Vagina (tissue), 2 donors: ENCODE results near the gene ARID4B. TPM values are rescaled to one million over a fixed set of nuclear protein-coding genes. Genes with fewer than 3 reads are reported as not detected.
"Not testable (repeated sequence)": the region's sequence is repeated elsewhere in the genome, so short reads cannot be mapped to it uniquely, and the experiment has no call there.

Experiments used
- DNase-seq, 2 donors: peaks; one replicate each; pipeline ENCODE4 v3.0.0-alpha.2; 2017; ENCODE audit errors: extremely low spot score in 2 of 2
- H3K27ac ChIP-seq: fragments of 200-600 bp; sonication (generic); one replicate; pipeline ENCODE4 v1.5.1; 2019
- H3K27me3 ChIP-seq: fragments of 200-600 bp; sonication (generic); one replicate; pipeline ENCODE4 v1.5.1; 2019
- H3K36me3 ChIP-seq, 2 donors: fragments of 200-600 bp; sonication (generic); one replicate each; pipeline ENCODE4 v1.5.1; 2017 to 2019
- H3K4me1 ChIP-seq: fragments of 200-600 bp; sonication (generic); one replicate; pipeline ENCODE4 v1.5.1; 2019
- H3K4me3 ChIP-seq, 2 donors: fragments of 200-600 bp; sonication (generic); 1 replicate in 1 of 2; 2 replicates in 1 of 2; pipeline ENCODE4 v1.5.1; 2016 to 2019
- H3K9me3 ChIP-seq: fragments of 200-600 bp; sonication (generic); one replicate; pipeline ENCODE4 v1.5.1; 2019
- POLR2A ChIP-seq, 2 donors: fragments of 450-650 bp; IDR thresholded peaks; one replicate each; pipeline ENCODE4 v1.6.1; 2017; ENCODE audit warnings: antibody characterized with exemption in 2 of 2, mild to moderate bottlenecking in 2 of 2, moderate library complexity in 2 of 2
- POLR2AphosphoS5 ChIP-seq, 2 donors: sonication (generic); formaldehyde crosslinking; IDR thresholded peaks; one replicate each; pipeline ENCODE4 v1.9.0; 2017; ENCODE audit warnings: antibody characterized with exemption in 2 of 2, mild to moderate bottlenecking in 2 of 2, low read depth in 1 of 2; ENCODE audit not compliant: insufficient read depth in 1 of 2
- intact Hi-C: fragments of 100-400 bp; cut with DNase I; formaldehyde crosslinking; loops from one replicate; pipeline ENCODE4 v1.15.1; 2023
- total RNA-seq: library from RNA; depleted of rRNA; stranded (reverse); fragments of >200 nt; gene quantifications from one replicate; pipeline ENCODE4 v1.2.3, GENCODE V29; 2016
- TF ChIP-seq, protein P1 (sequence below), 3 experiments: fragments of 450-650 bp in 2 of 3; fragments of 200-600 bp in 1 of 3; sonication (generic) in 1 of 3; IDR thresholded peaks; one replicate each; pipeline ENCODE4 v1.5.1; 2017 to 2019; ENCODE audit warnings: antibody characterized with exemption in 3 of 3, mild to moderate bottlenecking in 2 of 3, moderate library complexity in 2 of 3

Gene ARID4B
- total RNA-seq, 1 donor from 2014 or later, result 35.6 TPM

DNA sequence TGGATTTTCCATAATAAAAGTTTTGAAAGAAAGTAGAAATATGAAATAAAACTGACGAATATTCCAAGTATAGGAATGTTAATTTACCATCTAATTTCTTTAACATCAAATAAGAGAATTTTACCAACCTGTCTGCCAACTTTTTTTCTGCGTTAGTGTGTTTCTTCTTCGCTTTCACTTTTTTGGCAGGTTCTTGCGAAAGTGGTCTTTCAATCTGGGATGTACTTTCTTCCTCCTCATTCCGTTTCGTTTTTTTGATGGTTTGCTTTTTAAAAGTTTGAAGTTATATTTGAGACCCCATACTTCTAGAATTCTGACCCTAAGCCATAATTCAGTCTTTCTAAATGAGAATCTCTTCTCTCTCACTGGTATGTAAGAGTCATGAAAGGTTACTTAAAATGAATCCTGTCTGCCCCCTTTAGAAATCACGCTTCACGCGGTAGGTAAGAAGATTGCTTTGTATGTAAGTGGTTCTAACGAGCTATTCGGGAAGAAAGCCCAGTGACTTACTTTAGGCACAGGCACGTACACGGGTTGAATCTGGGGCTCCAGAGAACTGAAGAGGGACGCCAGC is 167.5 kb downstream of the ARID4B start:
- H3K27ac ChIP-seq, result peak overlapping the region; percentile 84
- no peak for DNase-seq
- peaks cover 48% of the 10 kb centered on the region for H3K4me1 ChIP-seq
- H3K27me3 ChIP-seq, result no peaks in the 10 kb centered on the region
- intact Hi-C loops, result no loop called here
- peaks cover 0 to 7% of the 10 kb centered on the region in 2 donors for H3K36me3 ChIP-seq
- H3K9me3 ChIP-seq, result no peaks in the 10 kb centered on the region
- peak overlapping the region; percentile 73 to 87 for H3K4me3 ChIP-seq
- TF ChIP-seq POLR2A (IDR thresholded peaks at IDR 0.05) (no peak), POLR2AphosphoS5 (IDR thresholded peaks at IDR 0.05; ENCODE audit: insufficient read depth in 1 of 2, low read depth in 1 of 2) (no peak)
- TF ChIP-seq, protein P1, sequence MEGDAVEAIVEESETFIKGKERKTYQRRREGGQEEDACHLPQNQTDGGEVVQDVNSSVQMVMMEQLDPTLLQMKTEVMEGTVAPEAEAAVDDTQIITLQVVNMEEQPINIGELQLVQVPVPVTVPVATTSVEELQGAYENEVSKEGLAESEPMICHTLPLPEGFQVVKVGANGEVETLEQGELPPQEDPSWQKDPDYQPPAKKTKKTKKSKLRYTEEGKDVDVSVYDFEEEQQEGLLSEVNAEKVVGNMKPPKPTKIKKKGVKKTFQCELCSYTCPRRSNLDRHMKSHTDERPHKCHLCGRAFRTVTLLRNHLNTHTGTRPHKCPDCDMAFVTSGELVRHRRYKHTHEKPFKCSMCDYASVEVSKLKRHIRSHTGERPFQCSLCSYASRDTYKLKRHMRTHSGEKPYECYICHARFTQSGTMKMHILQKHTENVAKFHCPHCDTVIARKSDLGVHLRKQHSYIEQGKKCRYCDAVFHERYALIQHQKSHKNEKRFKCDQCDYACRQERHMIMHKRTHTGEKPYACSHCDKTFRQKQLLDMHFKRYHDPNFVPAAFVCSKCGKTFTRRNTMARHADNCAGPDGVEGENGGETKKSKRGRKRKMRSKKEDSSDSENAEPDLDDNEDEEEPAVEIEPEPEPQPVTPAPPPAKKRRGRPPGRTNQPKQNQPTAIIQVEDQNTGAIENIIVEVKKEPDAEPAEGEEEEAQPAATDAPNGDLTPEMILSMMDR (IDR thresholded peaks at IDR 0.05), result no peak

GRCh38 chr1:235159930-235160329 is 168.0 kb downstream of the ARID4B start:
- H3K4me1 ChIP-seq, result peaks cover 48% of the 10 kb centered on the region
- intact Hi-C loops, H3K9me3 ChIP-seq, H3K27me3 ChIP-seq, H3K36me3 ChIP-seq, H3K27ac ChIP-seq, DNase-seq: not testable (repeated sequence)
- H3K4me3 ChIP-seq, result peak overlapping the region; percentile 73 to 87

DNA sequence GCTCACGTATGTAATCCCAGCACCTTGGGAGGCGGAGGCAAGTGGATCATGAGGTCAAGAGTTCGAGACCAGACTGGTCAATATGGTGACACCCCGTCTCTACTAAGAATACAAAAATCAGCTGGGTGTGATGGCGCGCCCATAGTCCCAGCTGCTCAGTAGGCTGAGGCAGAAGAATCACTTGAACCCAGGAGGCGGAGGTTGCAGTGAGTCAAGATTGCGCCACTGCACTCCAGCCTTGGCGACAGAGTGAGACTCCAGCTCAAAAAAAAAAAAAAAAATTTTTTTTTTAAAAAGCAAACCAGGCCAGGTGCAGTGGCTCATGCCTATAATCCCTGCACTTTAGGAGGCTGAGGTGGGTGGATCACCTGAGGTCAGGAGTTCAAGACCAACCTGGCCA is 168.7 kb downstream of the ARID4B start:
- H3K27me3 ChIP-seq, H3K9me3 ChIP-seq, H3K27ac ChIP-seq, H3K4me3 ChIP-seq, DNase-seq, intact Hi-C loops: not testable (repeated sequence)
- peaks cover 0 to 11% of the 10 kb centered on the region in 2 donors for H3K36me3 ChIP-seq
- H3K4me1 ChIP-seq, result peaks cover 48% of the 10 kb centered on the region

DNA sequence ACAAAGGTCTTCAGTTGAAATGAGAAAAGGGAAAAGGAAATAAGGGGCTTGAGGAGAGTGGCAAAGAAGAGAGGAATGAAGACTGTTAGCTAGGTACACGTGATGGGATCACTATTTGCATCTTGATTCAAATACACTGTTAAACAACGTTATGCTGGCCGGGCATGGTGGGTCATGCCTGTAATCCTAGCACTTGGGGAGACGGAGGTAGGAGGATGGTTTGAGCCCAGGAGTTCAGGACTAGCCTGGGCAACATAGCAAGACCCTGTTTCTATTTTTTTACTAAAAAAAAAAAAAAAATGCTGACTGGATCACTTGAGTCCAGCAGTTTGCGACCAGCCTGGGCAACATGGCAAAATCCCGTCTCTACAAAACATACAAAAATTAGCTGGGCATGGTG is 169.3 kb downstream of the ARID4B start:
- Histone ChIP-seq H3K27ac (no peak overlapping the region), H3K4me1 (peaks cover 48% of the 10 kb centered on the region)

GRCh38 chr1:235157150-235157549 is 170.8 kb downstream of the ARID4B start:
- no peak overlapping the region for H3K27ac ChIP-seq
- no peaks in the 10 kb centered on the region for H3K9me3 ChIP-seq
- no peak for DNase-seq
- no peaks in the 10 kb centered on the region for H3K27me3 ChIP-seq
- intact Hi-C loops, result no loop called here
- peaks cover 48% of the 10 kb centered on the region for H3K4me1 ChIP-seq
- TF ChIP-seq POLR2A (IDR thresholded peaks at IDR 0.05) (no peak), POLR2AphosphoS5 (IDR thresholded peaks at IDR 0.05; ENCODE audit: insufficient read depth in 1 of 2, low read depth in 1 of 2) (no peak)
- TF ChIP-seq, protein P1 (IDR thresholded peaks at IDR 0.05), result no peak
- H3K4me3 ChIP-seq, result no peak overlapping the region
- H3K36me3 ChIP-seq, result peaks cover 0 to 30% of the 10 kb centered on the region in 2 donors

More for the DNA sequence above, 169.3 kb downstream of the ARID4B start:
- Histone ChIP-seq H3K9me3 (no peaks in the 10 kb centered on the region), H3K27me3 (no peaks in the 10 kb centered on the region), H3K36me3 (peaks cover 0 to 17% of the 10 kb centered on the region in 2 donors), H3K4me3 (no peak overlapping the region)
- no peak for DNase-seq
- intact Hi-C loops, result no loop called here
- TF ChIP-seq POLR2AphosphoS5 (IDR thresholded peaks at IDR 0.05; ENCODE audit: insufficient read depth in 1 of 2, low read depth in 1 of 2) (no peak), POLR2A (IDR thresholded peaks at IDR 0.05) (no peak)
- TF ChIP-seq, protein P1 (IDR thresholded peaks at IDR 0.05), result no peak

DNA sequence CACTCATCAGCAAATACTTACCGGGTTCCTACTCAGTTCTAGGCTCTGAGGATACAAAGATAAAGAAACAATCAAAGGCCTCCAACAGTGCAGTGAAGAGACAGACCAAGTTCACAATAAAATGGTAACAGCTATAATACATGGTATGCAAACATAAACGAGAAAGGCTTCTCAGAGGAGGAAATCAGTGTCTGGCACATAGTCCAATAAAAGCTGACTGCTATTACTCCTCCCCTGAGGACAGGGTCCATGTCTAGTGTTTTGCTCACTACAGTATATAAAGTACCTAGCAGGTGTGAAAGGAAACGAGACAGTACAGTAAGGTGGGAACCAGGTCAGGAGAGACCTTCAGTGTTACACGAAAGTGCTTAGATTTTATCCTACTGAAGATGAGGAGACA is 171.2 kb downstream of the ARID4B start:
- H3K9me3 ChIP-seq, result no peaks in the 10 kb centered on the region
- TF ChIP-seq, protein P1 (IDR thresholded peaks at IDR 0.05), result no peak
- TF ChIP-seq POLR2A (IDR thresholded peaks at IDR 0.05) (no peak), POLR2AphosphoS5 (IDR thresholded peaks at IDR 0.05; ENCODE audit: insufficient read depth in 1 of 2, low read depth in 1 of 2) (no peak)
- peaks cover 0 to 34% of the 10 kb centered on the region in 2 donors for H3K36me3 ChIP-seq
- H3K4me3 ChIP-seq, result no peak overlapping the region
- intact Hi-C loops, result no loop called here
- no peaks in the 10 kb centered on the region for H3K27me3 ChIP-seq
- peaks cover 44% of the 10 kb centered on the region for H3K4me1 ChIP-seq
- no peak overlapping the region for H3K27ac ChIP-seq
- no peak for DNase-seq
